GM23338 (cell line): Measurements from ENCODE around the gene PPFIA1.

ENCODE experiments used
- EZH2 ChIP-seq: fragments of 200-600 bp; sonication (generic); IDR thresholded peaks from one replicate; pipeline ENCODE4 v1.8.0; 2017; ENCODE audit warnings: antibody characterized with exemption, mild to moderate bottlenecking, low read depth; ENCODE audit not compliant: unreplicated experiment
- NANOG ChIP-seq: IDR thresholded peaks from 2 replicates; pipeline ENCODE4 v1.6.1; 2016; ENCODE audit warnings: antibody characterized with exemption, borderline replicate concordance
- POLR2AphosphoS5 ChIP-seq: IDR thresholded peaks from 2 replicates; pipeline ENCODE4 v1.6.1; 2016; ENCODE audit warnings: antibody characterized with exemption, low read depth
- TF ChIP-seq, protein P1 (sequence below), 2 experiments: fragments of 200-600 bp in 1 of 2; sonication (generic) in 1 of 2; conservative IDR thresholded peaks; 2 replicates each; pipeline versions ENCODE4 v1.5.1 to v1.6.1; 2016 to 2017; ENCODE audit warnings: antibody characterized with exemption in 2 of 2, low read depth in 2 of 2, mild to moderate bottlenecking in 2 of 2, moderate library complexity in 1 of 2

DNA sequence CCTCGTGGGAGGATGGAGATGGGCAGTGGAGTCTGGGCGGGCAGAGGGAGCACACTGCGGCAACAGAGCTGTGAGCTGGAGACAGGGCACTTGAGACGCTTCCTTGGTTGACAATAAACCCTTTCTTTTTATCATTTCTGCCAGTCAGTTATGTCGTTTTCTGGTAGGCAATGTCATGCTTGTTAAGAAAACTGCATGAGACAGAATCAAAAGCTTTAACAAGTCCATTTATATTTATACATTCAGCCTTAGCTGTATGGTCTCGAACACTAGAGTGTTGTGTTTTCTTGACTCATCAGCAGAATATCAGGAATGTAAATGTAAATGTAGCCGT, 31.9 kb downstream of the PPFIA1 start:
- TF ChIP-seq, protein P1, sequence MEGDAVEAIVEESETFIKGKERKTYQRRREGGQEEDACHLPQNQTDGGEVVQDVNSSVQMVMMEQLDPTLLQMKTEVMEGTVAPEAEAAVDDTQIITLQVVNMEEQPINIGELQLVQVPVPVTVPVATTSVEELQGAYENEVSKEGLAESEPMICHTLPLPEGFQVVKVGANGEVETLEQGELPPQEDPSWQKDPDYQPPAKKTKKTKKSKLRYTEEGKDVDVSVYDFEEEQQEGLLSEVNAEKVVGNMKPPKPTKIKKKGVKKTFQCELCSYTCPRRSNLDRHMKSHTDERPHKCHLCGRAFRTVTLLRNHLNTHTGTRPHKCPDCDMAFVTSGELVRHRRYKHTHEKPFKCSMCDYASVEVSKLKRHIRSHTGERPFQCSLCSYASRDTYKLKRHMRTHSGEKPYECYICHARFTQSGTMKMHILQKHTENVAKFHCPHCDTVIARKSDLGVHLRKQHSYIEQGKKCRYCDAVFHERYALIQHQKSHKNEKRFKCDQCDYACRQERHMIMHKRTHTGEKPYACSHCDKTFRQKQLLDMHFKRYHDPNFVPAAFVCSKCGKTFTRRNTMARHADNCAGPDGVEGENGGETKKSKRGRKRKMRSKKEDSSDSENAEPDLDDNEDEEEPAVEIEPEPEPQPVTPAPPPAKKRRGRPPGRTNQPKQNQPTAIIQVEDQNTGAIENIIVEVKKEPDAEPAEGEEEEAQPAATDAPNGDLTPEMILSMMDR (conservative IDR thresholded peaks at IDR 0.05; ENCODE audit: low read depth in 2 of 2), result no peak
- TF ChIP-seq EZH2, result no peak
- no peak for TF ChIP-seq NANOG
- no peak for TF ChIP-seq POLR2AphosphoS5
